HG03565 (cell line): ENCODE results near the gene SPINDOC.
"Not testable (repeated sequence)": the region's sequence is repeated elsewhere in the genome, so short reads cannot be mapped to it uniquely, and the experiment has no call there.

Source experiments
- ATAC-seq: cut with Tn5 transposase; IDR thresholded peaks from one replicate; pipeline ENCODE4 v1.9.1; 2021; ENCODE audit warnings: mild to moderate bottlenecking, moderate library complexity; ENCODE audit not compliant: unreplicated experiment

SPINDOC gene

GRCh38 chr11:63813035-63813562 is at the start of gene SPINDOC:
TSS of gene SPINDOC (plus strand) at chr11:63813456. CDS start at chr11:63813687, 231 bp downstream.
- ATAC-seq: peak; percentile 80

GRCh38 chr11:63763496-63764339 is 49.5 kb upstream of the SPINDOC start:
- ATAC-seq: no peak

- no peak for ATAC-seq
These were observed 48.9 kb upstream of the SPINDOC start for GRCh38 chr11:63764340-63764678.

- ATAC-seq: no peak
These were observed 48.3 kb upstream of the SPINDOC start for GRCh38 chr11:63764679-63765647.

- no peak for ATAC-seq
These were observed 47.5 kb upstream of the SPINDOC start for GRCh38 chr11:63765688-63766241.

- ATAC-seq: no peak
These were observed 46.6 kb upstream of the SPINDOC start for GRCh38 chr11:63766531-63767235.

- no peak for ATAC-seq
These were observed 46.0 kb upstream of the SPINDOC start for GRCh38 chr11:63767267-63767564.

- no peak for ATAC-seq
These were observed 45.6 kb upstream of the SPINDOC start for GRCh38 chr11:63767565-63768236.

- no peak for ATAC-seq
These were observed 44.8 kb upstream of the SPINDOC start, which contains the start of gene ZFTA for GRCh38 chr11:63768237-63769041. TSS of gene ZFTA (minus strand) at chr11:63768775. CDS start at chr11:63768622, 153 bp downstream.

- no peak for ATAC-seq
These were observed 44.1 kb upstream of the SPINDOC start for GRCh38 chr11:63769042-63769713.

GRCh38 chr11:63769714-63770455 is 43.4 kb upstream of the SPINDOC start:
- no peak for ATAC-seq

- ATAC-seq: no peak
These were observed 42.5 kb upstream of the SPINDOC start for GRCh38 chr11:63770763-63771162.

- ATAC-seq: not testable (repeated sequence)
These were observed 41.4 kb upstream of the SPINDOC start for GRCh38 chr11:63771741-63772318.

- ATAC-seq: no peak
These were observed 38.1 kb upstream of the SPINDOC start for GRCh38 chr11:63775191-63775590.

GRCh38 chr11:63779039-63779438 is 34.2 kb upstream of the SPINDOC start:
- ATAC-seq: no peak

GRCh38 chr11:63782749-63783148 is 30.5 kb upstream of the SPINDOC start:
- ATAC-seq: no peak

GRCh38 chr11:63783925-63784592 is 29.2 kb upstream of the SPINDOC start:
- no peak for ATAC-seq
